ENCODE measurements around the gene NAA16. TPM values are rescaled to one million over a fixed set of nuclear protein-coding genes. Genes with fewer than 3 reads are reported as not detected.

NAA16 gene
- total and polyA plus RNA-seq, 10 of the 15 experiments (the other 5 are each of a cell fraction or from before 2014, with no cell fraction given) = 5.4 to 18.5 (median 13.2) TPM

GRCh38 chr13:41420146-41420545, 109.1 kb downstream of the NAA16 start:
- ChIA-PET POLR2A (no interaction called here), CTCF (no interaction called here), SMC1A (ENCODE audit: uncharacterized antibody, unreplicated experiment) (interaction anchor here (0.6 to 0.8 kb wide), 2 partner anchors 14 to 397 kb away, joined by 3 read pairs; no protein-coding TSS in a partner anchor), RAD21 (ENCODE audit: unreplicated experiment) (no interaction called here)
- Histone ChIP-seq H3K27me3 (replicated peaks in 1 of 2; ENCODE audit: control insufficient read depth in 2 of 2, insufficient read depth in 2 of 2, low read length in 1 of 2) (no peaks in the 10 kb centered on the region), H4K20me1 (ENCODE audit: control insufficient read depth, insufficient read depth) (no peaks in the 10 kb centered on the region), H3K4me2 (ENCODE audit: control insufficient read depth, insufficient read depth) (no peak overlapping the region), H3K79me2 (ENCODE audit: control insufficient read depth, insufficient read depth, low read length) (no peaks in the 10 kb centered on the region), H3K36me3 (ENCODE audit: control insufficient read depth in 2 of 2, insufficient read depth in 2 of 2, low read length in 1 of 2) (no peaks in the 10 kb centered on the region), H3K9ac (ENCODE audit: control insufficient read depth, insufficient read depth, low read length) (no peak overlapping the region), H3K4me1 (ENCODE audit: control insufficient read depth, insufficient read depth, low read length) (no peaks in the 10 kb centered on the region), H3K4me3 (no peak overlapping the region), H3K9me3 (replicated peaks; ENCODE audit: control insufficient read depth, insufficient read depth, low read length) (no peaks in the 10 kb centered on the region), H3K27ac (ENCODE audit: control insufficient read depth, insufficient read depth) (no peak overlapping the region), H2AFZ (ENCODE audit: control insufficient read depth, low read depth, low read length) (no peak overlapping the region)
- DNase-seq (ENCODE audit: low read depth, low spot score) (no peak), FAIRE-seq (no peak), ATAC-seq (no peak)
- BruUV-seq (replicated peaks) = no TSS peak
- in situ Hi-C loops (cut with MboI) = no loop called here
- WGBS (ENCODE audit: insufficient coverage, insufficient replicate concordance, low lambda C conversion rate, missing lambda C conversion rate) = 19% methylated on average over 4 of the region's 4 CpGs
- intact Hi-C loops (cut with micrococcal nuclease; ENCODE audit: unreplicated experiment) = no loop called here
- no peak for TF ChIP-seq MEF2A (IDR thresholded peaks at IDR 0.05; ENCODE audit: insufficient read depth, low read depth, low read length)
- no peak for TF ChIP-seq ZBTB4 (CRISPR knock-in tag; IDR thresholded peaks at IDR 0.05)
- no peak for TF ChIP-seq RFX5 (IDR thresholded peaks at IDR 0.05; ENCODE audit: low read depth, low read length)
- TF ChIP-seq STAT3 (IDR thresholded peaks at IDR 0.05; ENCODE audit: low read depth, low read length) = no peak
- no peak for TF ChIP-seq KAT2A (conservative IDR thresholded peaks at IDR 0.05; ENCODE audit: control insufficient read depth, low read depth, low read length)
- no peak for TF ChIP-seq FOS (IDR thresholded peaks at IDR 0.05; ENCODE audit: borderline replicate concordance, extremely low read depth, insufficient read length)
- no peak for TF ChIP-seq NFIC (IDR thresholded peaks at IDR 0.05; ENCODE audit: low read depth, low read length)
- no peak for TF ChIP-seq NFYA (IDR thresholded peaks at IDR 0.05; ENCODE audit: borderline replicate concordance, low read depth, low read length)
- no peak for TF ChIP-seq SMAD5 (IDR thresholded peaks at IDR 0.05; ENCODE audit: low read depth)
- TF ChIP-seq TBL1XR1 (IDR thresholded peaks at IDR 0.05; ENCODE audit: low read depth, low read length) = no peak
- TF ChIP-seq LARP7 (IDR thresholded peaks at IDR 0.05) = no peak
- TF ChIP-seq MYB (IDR thresholded peaks at IDR 0.05; ENCODE audit: borderline replicate concordance, low read depth, low read length) = no peak
- no peak for TF ChIP-seq USF2 (IDR thresholded peaks at IDR 0.05; ENCODE audit: borderline replicate concordance, low read depth, low read length)
- TF ChIP-seq E2F4 (IDR thresholded peaks at IDR 0.05; ENCODE audit: low read depth, low read length) = no peak
- no peak for TF ChIP-seq E4F1 (IDR thresholded peaks at IDR 0.05; ENCODE audit: borderline replicate concordance, partially characterized antibody)
- TF ChIP-seq CREB1 (IDR thresholded peaks at IDR 0.05; ENCODE audit: low read depth) = no peak

Measured in GM12878 (cell line).